ENCODE measurements around the gene CNKSR3. TPM values are rescaled to one million over a fixed set of nuclear protein-coding genes. Genes with fewer than 3 reads are reported as not detected.

CNKSR3 gene
- total RNA-seq, 4 donors from 2014 or later, result 7.6 to 29.6 (median 12.4) TPM

- intact Hi-C loops (cut with DNase I; ENCODE audit: low total_unique reads), result no loop called here
- no peaks in the 10 kb centered on the region for H3K36me3 ChIP-seq
- no peak overlapping the region for H3K27ac ChIP-seq
- no peak for DNase-seq
- no peaks in the 10 kb centered on the region for H3K4me1 ChIP-seq
- no peaks in the 10 kb centered on the region for H3K9me3 ChIP-seq
- no peaks in the 10 kb centered on the region for H3K27me3 ChIP-seq
- no peak for TF ChIP-seq POLR2A (IDR thresholded peaks at IDR 0.05)
- no peak for TF ChIP-seq CTCF (IDR thresholded peaks at IDR 0.05)
- H3K4me3 ChIP-seq, result no peak overlapping the region
Observed at GRCh38 chr6:154390034-154390433, 120.5 kb downstream of the CNKSR3 start.

- no peaks in the 10 kb centered on the region for H3K9me3 ChIP-seq
- intact Hi-C loops (cut with DNase I; ENCODE audit: low total_unique reads), result no loop called here
- DNase-seq, result no peak
- no peak overlapping the region for H3K27ac ChIP-seq
- no peak for TF ChIP-seq POLR2A (IDR thresholded peaks at IDR 0.05)
- TF ChIP-seq CTCF (IDR thresholded peaks at IDR 0.05), result no peak
- H3K36me3 ChIP-seq, result no peaks in the 10 kb centered on the region
- H3K27me3 ChIP-seq, result no peaks in the 10 kb centered on the region
- no peaks in the 10 kb centered on the region for H3K4me1 ChIP-seq
- H3K4me3 ChIP-seq, result no peak overlapping the region
Observed at GRCh38 chr6:154388803-154389202, 121.7 kb downstream of the CNKSR3 start.

- no peaks in the 10 kb centered on the region for H3K27me3 ChIP-seq
- H3K4me1 ChIP-seq, result no peaks in the 10 kb centered on the region
- no peak for DNase-seq
- H3K27ac ChIP-seq, result no peak overlapping the region
- H3K4me3 ChIP-seq, result no peak overlapping the region
- intact Hi-C loops (cut with DNase I; ENCODE audit: low total_unique reads), result no loop called here
- no peak for TF ChIP-seq CTCF (IDR thresholded peaks at IDR 0.05)
- TF ChIP-seq POLR2A (IDR thresholded peaks at IDR 0.05), result no peak
- H3K36me3 ChIP-seq, result no peaks in the 10 kb centered on the region
- no peaks in the 10 kb centered on the region for H3K9me3 ChIP-seq
Observed at GRCh38 chr6:154386848-154387717, 123.4 kb downstream of the CNKSR3 start.

- Histone ChIP-seq H3K4me3 (no peak overlapping the region), H3K36me3 (no peaks in the 10 kb centered on the region)
Observed at GRCh38 chr6:154384191-154384590, 126.3 kb downstream of the CNKSR3 start.

More at GRCh38 chr6:154384191-154384590, 126.3 kb downstream of the CNKSR3 start:
- no peaks in the 10 kb centered on the region for H3K4me1 ChIP-seq
- DNase-seq, result no peak
- TF ChIP-seq POLR2A (IDR thresholded peaks at IDR 0.05) (no peak), CTCF (IDR thresholded peaks at IDR 0.05) (no peak)
- intact Hi-C loops (cut with DNase I; ENCODE audit: low total_unique reads), result no loop called here
- no peaks in the 10 kb centered on the region for H3K9me3 ChIP-seq
- H3K27me3 ChIP-seq, result no peaks in the 10 kb centered on the region
- H3K27ac ChIP-seq, result no peak overlapping the region

Data from uterus (tissue), 4 donors.